ENCODE results near the gene IL17C. TPM values are rescaled to one million over a fixed set of nuclear protein-coding genes. Genes with fewer than 3 reads are reported as not detected.

Gene IL17C
- total RNA-seq, 1 experiment from 2014 or later, result not detected

DNA sequence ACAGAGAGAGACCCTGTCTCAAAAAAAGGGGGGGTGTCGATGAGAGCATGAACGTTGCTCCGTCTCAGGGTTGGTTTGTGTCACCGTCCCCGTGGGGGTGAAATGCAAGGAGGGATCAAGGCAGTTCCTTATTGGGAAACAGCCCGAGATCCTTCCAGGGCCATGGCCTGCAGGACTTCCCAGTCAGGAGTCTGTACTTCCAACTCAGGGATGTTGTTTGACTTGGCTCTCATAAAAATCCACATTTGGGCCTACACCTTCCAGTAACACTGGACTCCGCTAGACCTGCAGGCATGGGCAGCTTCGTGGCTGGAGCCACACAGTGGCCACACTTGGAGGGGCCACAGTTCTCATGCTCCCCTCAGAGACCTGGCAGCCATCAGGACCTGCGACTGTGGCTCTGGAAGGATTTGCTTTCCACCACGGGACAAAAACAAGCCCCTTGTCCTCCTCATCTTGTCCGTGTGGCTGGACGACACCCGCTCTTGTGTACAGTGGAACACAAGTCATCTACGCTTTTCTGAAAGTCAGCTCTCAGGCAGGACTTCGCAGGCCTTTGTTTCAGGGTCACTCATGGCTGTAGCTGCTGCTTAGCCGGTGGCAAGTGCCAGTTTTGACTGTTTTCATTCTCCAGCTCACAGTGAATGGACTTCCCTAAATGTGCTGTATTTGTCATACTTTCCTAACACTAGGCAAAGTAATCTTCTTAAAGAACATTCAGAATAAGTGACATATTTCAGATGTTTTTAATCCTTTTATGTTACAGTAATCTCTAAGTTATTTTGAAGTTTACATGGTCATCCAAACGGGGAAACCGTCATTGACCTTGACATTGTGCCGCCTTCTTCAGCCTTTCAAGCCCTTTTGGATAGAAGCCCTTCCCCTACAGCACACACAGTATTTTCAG, 24.2 kb upstream of the IL17C start:
- no peak overlapping the region for H3K4me3 ChIP-seq (ENCODE audit: low read length)
- no peaks in the 10 kb centered on the region for H3F3A ChIP-seq (ENCODE audit: low read length, unreplicated experiment)
- H3K27me3 ChIP-seq (ENCODE audit: low read length), result no peaks in the 10 kb centered on the region
- H3K79me2 ChIP-seq (ENCODE audit: low read length), result no peaks in the 10 kb centered on the region
- no TSS peak for BruUV-seq (replicated peaks)
- no peak overlapping the region for H3K4me2 ChIP-seq (ENCODE audit: low read length)
- no peaks in the 10 kb centered on the region for H3K9me3 ChIP-seq (ENCODE audit: low read length)
- DNase-seq, result no peak
- ATAC-seq, result no peak
- no peak overlapping the region for H2AFZ ChIP-seq (ENCODE audit: low read length)
- H3K9ac ChIP-seq (ENCODE audit: low read length), result no peak overlapping the region
- intact Hi-C loops (cut with micrococcal nuclease), result no loop called here
- TF ChIP-seq EZH2phosphoT487 (IDR thresholded peaks at IDR 0.05; ENCODE audit: borderline replicate concordance, low read length) (no peak), EZH2 (IDR thresholded peaks at IDR 0.05; ENCODE audit: low read length, unreplicated experiment) (no peak)
- TF ChIP-seq, protein P1, sequence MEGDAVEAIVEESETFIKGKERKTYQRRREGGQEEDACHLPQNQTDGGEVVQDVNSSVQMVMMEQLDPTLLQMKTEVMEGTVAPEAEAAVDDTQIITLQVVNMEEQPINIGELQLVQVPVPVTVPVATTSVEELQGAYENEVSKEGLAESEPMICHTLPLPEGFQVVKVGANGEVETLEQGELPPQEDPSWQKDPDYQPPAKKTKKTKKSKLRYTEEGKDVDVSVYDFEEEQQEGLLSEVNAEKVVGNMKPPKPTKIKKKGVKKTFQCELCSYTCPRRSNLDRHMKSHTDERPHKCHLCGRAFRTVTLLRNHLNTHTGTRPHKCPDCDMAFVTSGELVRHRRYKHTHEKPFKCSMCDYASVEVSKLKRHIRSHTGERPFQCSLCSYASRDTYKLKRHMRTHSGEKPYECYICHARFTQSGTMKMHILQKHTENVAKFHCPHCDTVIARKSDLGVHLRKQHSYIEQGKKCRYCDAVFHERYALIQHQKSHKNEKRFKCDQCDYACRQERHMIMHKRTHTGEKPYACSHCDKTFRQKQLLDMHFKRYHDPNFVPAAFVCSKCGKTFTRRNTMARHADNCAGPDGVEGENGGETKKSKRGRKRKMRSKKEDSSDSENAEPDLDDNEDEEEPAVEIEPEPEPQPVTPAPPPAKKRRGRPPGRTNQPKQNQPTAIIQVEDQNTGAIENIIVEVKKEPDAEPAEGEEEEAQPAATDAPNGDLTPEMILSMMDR (conservative IDR thresholded peaks at IDR 0.05; ENCODE audit: low read depth, low read length), result no peak
- no peak overlapping the region for H3K27ac ChIP-seq (ENCODE audit: low read length)
- no peaks in the 10 kb centered on the region for H4K20me1 ChIP-seq (ENCODE audit: low read length)
- ChIA-PET POLR2A (ENCODE audit: unreplicated experiment) (no interaction called here), CTCF (no interaction called here)
- H3K36me3 ChIP-seq (ENCODE audit: low read depth, low read length), result peaks cover 7% of the 10 kb centered on the region; the same call in 1 of the 2 replicates
- no peaks in the 10 kb centered on the region for H3K4me1 ChIP-seq (ENCODE audit: insufficient read depth, low read length)
- no peaks in the 10 kb centered on the region for H3K9me2 ChIP-seq (replicated peaks; ENCODE audit: low read length)

GRCh38 chr16:88614818-88615580, 23.4 kb upstream of the IL17C start:
- H3K4me1 ChIP-seq (ENCODE audit: insufficient read depth, low read length), result no peaks in the 10 kb centered on the region
- H3K27me3 ChIP-seq (ENCODE audit: low read length), result no peaks in the 10 kb centered on the region
- no peaks in the 10 kb centered on the region for H3K9me2 ChIP-seq (replicated peaks; ENCODE audit: low read length)
- no peak overlapping the region for H3K4me3 ChIP-seq (ENCODE audit: low read length)
- POLR2A ChIA-PET (ENCODE audit: unreplicated experiment), result no interaction called here
- no peak overlapping the region for H3K9ac ChIP-seq (ENCODE audit: low read length)
- intact Hi-C loops (cut with micrococcal nuclease), result no loop called here
- BruUV-seq (replicated peaks), result no TSS peak
- H4K20me1 ChIP-seq (ENCODE audit: low read length), result no peaks in the 10 kb centered on the region
- H3K36me3 ChIP-seq (ENCODE audit: low read depth, low read length), result peaks cover 4% of the 10 kb centered on the region; the same call in 1 of the 2 replicates
- H3K27ac ChIP-seq (ENCODE audit: low read length), result no peak overlapping the region
- H3K4me2 ChIP-seq (ENCODE audit: low read length), result no peak overlapping the region
- H2AFZ ChIP-seq (ENCODE audit: low read length), result no peak overlapping the region
- no peaks in the 10 kb centered on the region for H3K9me3 ChIP-seq (ENCODE audit: low read length)
- TF ChIP-seq, protein P1 (conservative IDR thresholded peaks at IDR 0.05; ENCODE audit: low read depth, low read length), result no peak
- TF ChIP-seq EZH2 (IDR thresholded peaks at IDR 0.05; ENCODE audit: low read length, unreplicated experiment), result no peak
- H3K79me2 ChIP-seq (ENCODE audit: low read length), result no peaks in the 10 kb centered on the region
- H3F3A ChIP-seq (ENCODE audit: low read length, unreplicated experiment), result no peaks in the 10 kb centered on the region
- DNase-seq (no peak), ATAC-seq (no peak)
- CTCF ChIA-PET, result no interaction called here
